Mesendoderm (in vitro differentiated cells): ENCODE results near the gene CCDC148.
A peak's percentile ranks its signal among the peaks of the same experiment; 100 is the strongest.
"Not testable (repeated sequence)": the region's sequence is repeated elsewhere in the genome, so short reads cannot be mapped to it uniquely, and the experiment has no call there.

Experiments
- DNase-seq: peaks from one replicate; pipeline ENCODE4 v3.0.0; 2013
- H2AK5ac ChIP-seq: 2 replicates; pipeline ENCODE4 v1.6.1; 2013; ENCODE audit warnings: low read length, inconsistent platforms
- H2BK120ac ChIP-seq: 2 replicates; pipeline ENCODE4 v1.6.1; 2013; ENCODE audit warnings: low read depth, mild to moderate bottlenecking, low read length, moderate library complexity, mixed read lengths
- H2BK15ac ChIP-seq: replicated peaks from 2 replicates; pipeline ENCODE4 v1.6.1; 2013; ENCODE audit warnings: low read depth, mild to moderate bottlenecking, moderate library complexity
- H2BK5ac ChIP-seq: 2 replicates; pipeline ENCODE4 v1.6.1; 2013; ENCODE audit warnings: low read length, inconsistent platforms
- H3K18ac ChIP-seq: 2 replicates; pipeline ENCODE4 v1.6.1; 2013; ENCODE audit warnings: mild to moderate bottlenecking, low read length, mixed read lengths
- H3K23ac ChIP-seq: one replicate; pipeline ENCODE4 v1.6.1; 2013; ENCODE audit warnings: low read length
- H3K27ac ChIP-seq: 2 replicates; pipeline ENCODE4 v1.5.1; 2013; ENCODE audit warnings: low read depth, mild to moderate bottlenecking, inconsistent platforms, low read length, moderate library complexity
- H3K27me3 ChIP-seq: 2 replicates; pipeline ENCODE4 v1.6.1; 2013; ENCODE audit warnings: low read length, control low read depth, mild to moderate bottlenecking, inconsistent platforms; ENCODE audit not compliant: insufficient read depth, poor library complexity
- H3K36me3 ChIP-seq: 2 replicates; pipeline ENCODE4 v1.6.1; 2013; ENCODE audit warnings: low read length, inconsistent platforms; ENCODE audit not compliant: control insufficient read depth, insufficient read depth
- H3K4ac ChIP-seq: one replicate; pipeline ENCODE4 v1.6.1; 2013; ENCODE audit warnings: low read depth, mild to moderate bottlenecking, low read length, moderate library complexity
- H3K4me1 ChIP-seq: 2 replicates; pipeline ENCODE4 v1.6.1; 2013; ENCODE audit warnings: low read depth, low read length, inconsistent platforms; ENCODE audit not compliant: control insufficient read depth
- H3K4me2 ChIP-seq: 2 replicates; pipeline ENCODE4 v1.6.1; 2013; ENCODE audit warnings: low read length
- H3K4me3 ChIP-seq: 2 replicates; pipeline ENCODE4 v1.5.1; 2013; ENCODE audit warnings: mild to moderate bottlenecking, low read length
- H3K56ac ChIP-seq: one replicate; pipeline ENCODE4 v1.6.1; 2013; ENCODE audit warnings: low read length
- H3K79me1 ChIP-seq: 2 replicates; pipeline ENCODE4 v1.6.1; 2013; ENCODE audit warnings: low read length, inconsistent platforms
- H3K79me2 ChIP-seq: 2 replicates; pipeline ENCODE4 v1.6.1; 2013; ENCODE audit warnings: mild to moderate bottlenecking, low read length; ENCODE audit not compliant: control insufficient read depth, insufficient read depth
- H3K9ac ChIP-seq: 2 replicates; pipeline ENCODE4 v1.6.1; 2013; ENCODE audit warnings: low read length, inconsistent platforms
- H4K5ac ChIP-seq: one replicate; pipeline ENCODE4 v1.6.1; 2013; ENCODE audit warnings: low read length
- H4K8ac ChIP-seq: one replicate; pipeline ENCODE4 v1.6.1; 2013; ENCODE audit warnings: low read depth, mild to moderate bottlenecking, control low read depth, low read length, moderate library complexity
- WGBS: extraction: QIAGEN DNeasy Blood & Tissue Kit; methylation state at CpG from one replicate; pipeline ENCODE4 v1.1.7; 2013; ENCODE audit warnings: low lambda C conversion rate, missing lambda C conversion rate; ENCODE audit not compliant: insufficient coverage; ENCODE audit errors: extremely low coverage; 5-methylcytosine and 5-hydroxymethylcytosine counted together

The CCDC148 gene

GRCh38 chr2:158378926-158379325 lies 77.6 kb downstream of the CCDC148 start:
- Histone ChIP-seq H3K79me2 (no peaks in the 10 kb centered on the region), H4K8ac (no peak overlapping the region), H3K79me1 (no peaks in the 10 kb centered on the region), H3K9ac (no peak overlapping the region), H3K4me1 (no peaks in the 10 kb centered on the region), H4K5ac (no peak overlapping the region), H2BK15ac (no peak overlapping the region), H3K18ac (no peak overlapping the region), H3K23ac (no peak overlapping the region), H3K4ac (no peak overlapping the region), H3K27ac (no peak overlapping the region), H2BK5ac (no peak overlapping the region), H3K56ac (no peak overlapping the region), H3K36me3 (no peaks in the 10 kb centered on the region), H2BK120ac (no peak overlapping the region), H3K4me2 (no peak overlapping the region), H2AK5ac (no peak overlapping the region), H3K4me3 (no peak overlapping the region), H3K27me3 (no peaks in the 10 kb centered on the region)
- no peak for DNase-seq
- no CpG with 5 or more reads among the region's 1 CpG for WGBS

DNA sequence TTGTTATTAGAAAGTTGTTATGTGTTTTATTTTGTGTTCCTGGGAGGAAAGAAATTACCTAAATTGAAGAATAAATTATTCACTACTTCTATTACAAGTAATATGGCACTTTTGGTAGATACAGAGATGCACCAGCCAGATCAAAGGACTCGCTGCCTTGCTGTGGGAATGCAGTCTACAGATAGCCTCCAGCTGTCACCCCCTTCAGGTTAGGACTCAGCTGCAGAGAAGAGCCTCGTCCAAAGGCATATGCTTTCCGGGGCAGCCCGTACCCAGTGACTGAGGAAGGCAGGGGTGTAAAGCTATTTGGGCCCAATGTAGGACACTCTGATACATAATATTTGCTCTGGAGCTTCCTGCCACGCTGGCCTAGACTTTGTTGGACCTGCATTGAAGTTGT lies 90.2 kb downstream of the CCDC148 start:
- no peak overlapping the region for H4K5ac ChIP-seq
- no peak overlapping the region for H4K8ac ChIP-seq
- no peaks in the 10 kb centered on the region for H3K27me3 ChIP-seq
- H3K79me1 ChIP-seq, result no peaks in the 10 kb centered on the region
- DNase-seq, result no peak
- H3K4me2 ChIP-seq, result no peak overlapping the region
- H3K4me1 ChIP-seq, result no peaks in the 10 kb centered on the region
- H2BK5ac ChIP-seq, result no peak overlapping the region
- no peak overlapping the region for H3K4me3 ChIP-seq
- no peak overlapping the region for H3K18ac ChIP-seq
- H2AK5ac ChIP-seq, result no peak overlapping the region
- H3K27ac ChIP-seq, result no peak overlapping the region
- no peak overlapping the region for H3K9ac ChIP-seq
- no peak overlapping the region for H2BK15ac ChIP-seq
- no peak overlapping the region for H3K23ac ChIP-seq
- no peak overlapping the region for H3K56ac ChIP-seq
- H2BK120ac ChIP-seq, result no peak overlapping the region
- WGBS, result no CpG with 5 or more reads among the region's 5 CpGs
- H3K79me2 ChIP-seq, result no peaks in the 10 kb centered on the region
- no peak overlapping the region for H3K4ac ChIP-seq
- no peaks in the 10 kb centered on the region for H3K36me3 ChIP-seq

GRCh38 chr2:158359846-158360245 lies 96.7 kb downstream of the CCDC148 start:
- Histone ChIP-seq H3K9ac (no peak overlapping the region), H3K79me2 (no peaks in the 10 kb centered on the region), H3K79me1 (no peaks in the 10 kb centered on the region), H4K8ac (no peak overlapping the region), H2AK5ac (no peak overlapping the region), H3K23ac (no peak overlapping the region), H4K5ac (no peak overlapping the region), H3K36me3 (no peaks in the 10 kb centered on the region), H2BK120ac (no peak overlapping the region), H3K18ac (no peak overlapping the region), H3K4ac (no peak overlapping the region), H3K4me2 (no peak overlapping the region), H3K27me3 (no peaks in the 10 kb centered on the region), H3K56ac (no peak overlapping the region), H3K4me3 (no peak overlapping the region), H2BK5ac (no peak overlapping the region), H2BK15ac (no peak overlapping the region), H3K27ac (no peak overlapping the region), H3K4me1 (no peaks in the 10 kb centered on the region)
- WGBS, result no CpG with 5 or more reads among the region's 4 CpGs
- DNase-seq, result peak; percentile 40

DNA sequence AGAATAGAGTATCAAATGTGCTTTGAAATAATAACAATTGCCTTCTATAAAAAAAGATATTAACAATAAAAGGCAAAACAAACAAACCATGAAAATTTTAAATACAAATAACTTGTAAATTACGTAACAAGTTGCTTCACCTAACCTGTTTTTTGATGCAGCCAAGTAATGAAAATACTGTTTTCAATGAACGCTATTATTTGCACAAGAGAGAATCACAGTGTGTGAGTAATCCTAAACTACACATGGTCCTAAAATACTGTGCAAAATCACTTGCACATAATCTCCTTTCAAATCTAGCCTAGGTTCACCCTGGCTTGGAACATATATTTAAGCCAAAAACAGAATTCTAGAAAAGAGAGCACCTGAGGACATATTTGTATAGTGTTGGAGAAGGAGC lies 98.9 kb downstream of the CCDC148 start:
- H2AK5ac ChIP-seq, result no peak overlapping the region
- no peaks in the 10 kb centered on the region for H3K27me3 ChIP-seq
- no peak overlapping the region for H3K4ac ChIP-seq
- H3K18ac ChIP-seq, result no peak overlapping the region
- no peak for DNase-seq
- H2BK15ac ChIP-seq, result no peak overlapping the region
- H4K5ac ChIP-seq, result no peak overlapping the region
- H4K8ac ChIP-seq, result no peak overlapping the region
- no peak overlapping the region for H2BK5ac ChIP-seq
- WGBS, result no CpG with 5 or more reads among the region's 2 CpGs
- no peak overlapping the region for H3K4me2 ChIP-seq
- H3K56ac ChIP-seq, result no peak overlapping the region
- H3K36me3 ChIP-seq, result no peaks in the 10 kb centered on the region
- H2BK120ac ChIP-seq, result no peak overlapping the region
- no peak overlapping the region for H3K4me3 ChIP-seq
- no peaks in the 10 kb centered on the region for H3K4me1 ChIP-seq
- no peaks in the 10 kb centered on the region for H3K79me2 ChIP-seq
- H3K79me1 ChIP-seq, result no peaks in the 10 kb centered on the region
- H3K27ac ChIP-seq, result no peak overlapping the region
- H3K23ac ChIP-seq, result no peak overlapping the region
- no peak overlapping the region for H3K9ac ChIP-seq

DNA sequence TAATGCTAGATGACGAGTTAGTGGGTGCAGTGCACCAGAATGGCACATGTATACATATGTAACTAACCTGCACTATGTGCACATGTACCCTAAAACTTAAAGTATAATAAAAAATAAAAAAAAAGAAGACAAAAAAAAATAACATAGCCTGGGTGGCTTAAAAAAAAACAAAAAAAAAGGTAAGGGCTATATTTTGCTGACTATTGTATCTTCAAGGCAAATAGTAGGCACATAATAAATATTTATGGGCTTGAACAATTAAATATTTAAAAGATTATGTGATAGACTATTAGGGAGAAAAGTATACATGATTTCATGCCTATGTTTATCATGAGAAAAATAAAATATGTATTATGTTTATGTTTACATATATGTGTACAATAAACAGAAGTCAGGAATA lies 99.4 kb downstream of the CCDC148 start:
- H3K23ac ChIP-seq, result no peak overlapping the region
- no peak overlapping the region for H3K4me3 ChIP-seq
- no peaks in the 10 kb centered on the region for H3K27me3 ChIP-seq
- no peaks in the 10 kb centered on the region for H3K79me2 ChIP-seq
- no peaks in the 10 kb centered on the region for H3K79me1 ChIP-seq
- no peak overlapping the region for H2BK5ac ChIP-seq
- H3K4ac ChIP-seq, result no peak overlapping the region
- no peak overlapping the region for H3K9ac ChIP-seq
- H3K4me1 ChIP-seq, result no peaks in the 10 kb centered on the region
- H3K4me2 ChIP-seq, result no peak overlapping the region
- no peak overlapping the region for H2BK120ac ChIP-seq
- H3K56ac ChIP-seq, result no peak overlapping the region
- H4K5ac ChIP-seq, result no peak overlapping the region
- DNase-seq, result no peak
- H2BK15ac ChIP-seq, result no peak overlapping the region
- no CpG with 5 or more reads among the region's 1 CpG for WGBS
- H4K8ac ChIP-seq, result no peak overlapping the region
- H2AK5ac ChIP-seq, result no peak overlapping the region
- H3K36me3 ChIP-seq, result no peaks in the 10 kb centered on the region
- H3K27ac ChIP-seq, result no peak overlapping the region
- H3K18ac ChIP-seq, result no peak overlapping the region

- not testable (repeated sequence) for H4K8ac ChIP-seq, H3K23ac ChIP-seq, H3K79me2 ChIP-seq, H3K27ac ChIP-seq, H3K9ac ChIP-seq, H3K56ac ChIP-seq, H3K27me3 ChIP-seq, H3K18ac ChIP-seq, H2BK120ac ChIP-seq, H3K4ac ChIP-seq, H3K79me1 ChIP-seq, H3K4me2 ChIP-seq, DNase-seq, H4K5ac ChIP-seq, H3K36me3 ChIP-seq, H2BK15ac ChIP-seq, H3K4me1 ChIP-seq, H2BK5ac ChIP-seq, H3K4me3 ChIP-seq, H2AK5ac ChIP-seq
- no CpG with 5 or more reads among the region's 14 CpGs for WGBS
Observed at GRCh38 chr2:158351466-158351816, 105.1 kb downstream of the CCDC148 start.
